B cell (primary cell): ENCODE measurements around the gene TMEM256. TPM values are rescaled to one million over a fixed set of nuclear protein-coding genes. Genes with fewer than 3 reads are reported as not detected.

Source experiments
- ATAC-seq: fragments of 200-7000 bp; cut with Tn5 transposase; one replicate; pipeline ENCODE4 v1.10.0; 2021; ENCODE audit warnings: low read depth, mild to moderate bottlenecking, moderate number of reproducible peaks, moderate library complexity
- CTCF ChIA-PET: fragments of 350-600 bp; sonication (Branson Sonifier 250); formaldehyde crosslinking; loops from one replicate; lab custom pipeline; 2021; ENCODE audit warnings: antibody characterized with exemption, inconsistent platforms; lab: Charles Lee
- POLR2A ChIA-PET: fragments of 350-600 bp; sonication (Branson Sonifier 250); formaldehyde crosslinking; loops from one replicate; lab custom pipeline; 2021; ENCODE audit warnings: antibody characterized with exemption; lab: Charles Lee
- DNase-seq: peaks from one replicate; pipeline ENCODE4 v3.0.0; 2013
- H2AFZ ChIP-seq: 2 replicates; pipeline ENCODE4 v1.6.1; 2012; ENCODE audit warnings: mild to moderate bottlenecking, low read depth, low read length; ENCODE audit not compliant: insufficient read depth, poor library complexity, severe bottlenecking
- H3K27ac ChIP-seq, 2 donors: 1 replicate in 1 of 2; 2 replicates in 1 of 2; pipeline ENCODE4 v1.5.1; 2012 to 2013; ENCODE audit warnings: low read length in 2 of 2, mild to moderate bottlenecking in 2 of 2, moderate library complexity in 1 of 2
- H3K27me3 ChIP-seq, 4 experiments: fragments of 200-600 bp in 1 of 4; sonication (generic) in 1 of 4; replicated peaks in 1 of 4; 1 replicate in 2 of 4; 2 replicates in 2 of 4; pipeline versions ENCODE4 v1.6.1 to v1.7.0; 2013 to 2016; ENCODE audit warnings: low read length in 3 of 4, mild to moderate bottlenecking in 2 of 4, mixed read lengths in 1 of 4, moderate library complexity in 1 of 4; ENCODE audit not compliant: insufficient read depth in 4 of 4, control insufficient read depth in 3 of 4; ENCODE audit errors: control extremely low read depth in 1 of 4
- H3K36me3 ChIP-seq, 2 experiments: replicated peaks in 1 of 2; 1 replicate in 1 of 2; 2 replicates in 1 of 2; pipeline versions ENCODE4 v1.6.1 to v1.7.1; 2013; ENCODE audit warnings: low read length in 1 of 2; ENCODE audit not compliant: insufficient read depth in 2 of 2, control insufficient read depth in 1 of 2; ENCODE audit errors: control extremely low read depth in 1 of 2, extremely low read depth in 1 of 2
- H3K4me1 ChIP-seq, 2 donors: fragments of 200-600 bp in 1 of 2; sonication (generic) in 1 of 2; 1 replicate in 1 of 2; 2 replicates in 1 of 2; pipeline versions ENCODE4 v1.5.1 to v1.6.1; 2013 to 2017; ENCODE audit warnings: low read length in 2 of 2; ENCODE audit not compliant: control insufficient read depth in 2 of 2, insufficient read depth in 2 of 2
- H3K4me2 ChIP-seq: replicated peaks from 2 replicates; pipeline ENCODE3; 2012; ENCODE audit warnings: mild to moderate bottlenecking, low read depth, low read length; ENCODE audit not compliant: poor library complexity, severe bottlenecking
- H3K4me3 ChIP-seq, 5 experiments: fragments of 200-600 bp in 1 of 5; sonication (generic) in 1 of 5; 1 replicate in 3 of 5; 2 replicates in 2 of 5; pipeline versions ENCODE4 v1.5.1 to v1.7.0; 2011 to 2016; ENCODE audit warnings: low read length in 4 of 5, mild to moderate bottlenecking in 4 of 5, low read depth in 2 of 5, control low read depth in 1 of 5, moderate library complexity in 1 of 5; ENCODE audit not compliant: insufficient read depth in 1 of 5; ENCODE audit errors: control extremely low read depth in 1 of 5, extremely low read depth in 1 of 5
- H3K79me2 ChIP-seq: fragments of 200-600 bp; sonication (generic); one replicate; pipeline ENCODE4 v1.6.0; 2016; ENCODE audit warnings: low read length; ENCODE audit not compliant: control insufficient read depth, insufficient read depth
- H3K9ac ChIP-seq: fragments of 200-600 bp; sonication (generic); 2 replicates; pipeline ENCODE4 v1.6.1; 2017; ENCODE audit warnings: mild to moderate bottlenecking, low read length, moderate library complexity
- H3K9me3 ChIP-seq, 3 donors: one replicate each; pipeline versions ENCODE4 v1.6.1 to v1.7.1; 2013; ENCODE audit warnings: low read length in 2 of 3; ENCODE audit not compliant: control insufficient read depth in 2 of 3, insufficient read depth in 1 of 3; ENCODE audit errors: control extremely low read depth in 1 of 3
- H4K20me1 ChIP-seq: 2 replicates; pipeline ENCODE4 v1.6.0; 2012; ENCODE audit warnings: mild to moderate bottlenecking, low read length; ENCODE audit not compliant: insufficient read depth, control insufficient read depth, poor library complexity, severe bottlenecking
- H3K27ac Mint-ChIP-seq: one replicate; pipeline ENCODE4 v1.8.0; 2021; ENCODE audit warnings: mixed read lengths
- H3K27me3 Mint-ChIP-seq: one replicate; pipeline ENCODE4 v1.8.0; 2021; ENCODE audit warnings: mixed read lengths
- H3K4me1 Mint-ChIP-seq: one replicate; pipeline ENCODE4 v1.8.0; 2021; ENCODE audit warnings: mixed read lengths
- H3K4me3 Mint-ChIP-seq: one replicate; pipeline ENCODE4 v1.8.0; 2021; ENCODE audit warnings: mixed read lengths
- H3K9me3 Mint-ChIP-seq: one replicate; pipeline ENCODE4 v1.8.0; 2022; ENCODE audit warnings: mixed read lengths; ENCODE audit not compliant: insufficient read depth
- CTCF ChIP-seq: fragments of 200-600 bp; IDR thresholded peaks from one replicate; pipeline ENCODE4 v1.8.0; 2022; ENCODE audit warnings: antibody characterized with exemption, mild to moderate bottlenecking
- EZH2 ChIP-seq: IDR thresholded peaks from 2 replicates; pipeline ENCODE4 v1.6.1; 2012; ENCODE audit warnings: borderline replicate concordance, low read depth, mild to moderate bottlenecking, moderate library complexity, low read length; ENCODE audit not compliant: insufficient read depth, poor library complexity, severe bottlenecking
- WGBS: methylation state at CpG from one replicate; pipeline ENCODE4 v1.1.5; 2013; ENCODE audit warnings: missing lambda C conversion rate; ENCODE audit not compliant: insufficient coverage; 5-methylcytosine and 5-hydroxymethylcytosine counted together
- intact Hi-C: fragments of 100-400 bp; cut with micrococcal nuclease; formaldehyde crosslinking; loops from one replicate; pipeline ENCODE4 v1.10.0; 2022
- polyA plus RNA-seq: library from polyadenylated mRNA; depleted of rRNA; stranded (reverse); fragments of >200 nt; gene quantifications from 2 replicates; pipeline ENCODE4 v1.2.3, GENCODE V29; 2012
- total RNA-seq, 2 donors: library from RNA; stranded (reverse); fragments of 120-200 nt in 1 of 2; gene quantifications; 1 replicate in 1 of 2; 2 replicates in 1 of 2; pipeline versions ENCODE4 v1.2.3 to v1.2.4, GENCODE V29; 2013 to 2022

The TMEM256 gene
- total and polyA plus RNA-seq, 2 donors (not counting 1 experiment from before 2014, with no cell fraction given): 65.4 to 67.8 TPM

GRCh38 chr17:7357381-7357780 is 46.5 kb downstream of the TMEM256 start:
- Histone ChIP-seq H3K27me3 (peaks cover 0 to 3% (median 1%) of the 10 kb centered on the region in 4 experiments), H4K20me1 (peaks cover 4% of the 10 kb centered on the region), H3K4me3 (no peak overlapping the region), H2AFZ (no peak overlapping the region), H3K9me3 (no peaks in the 10 kb centered on the region), H3K79me2 (peaks cover 11% of the 10 kb centered on the region), H3K4me1 (peaks cover 9 to 27% of the 10 kb centered on the region in 2 donors), H3K27ac (no peak overlapping the region), H3K4me2 (no peak overlapping the region), H3K36me3 (no peaks in the 10 kb centered on the region), H3K9ac (no peak overlapping the region)
- POLR2A ChIA-PET: no interaction called here
- CTCF ChIA-PET: interaction anchor here (3.7 to 5.9 kb wide), 3 partner anchors 79 to 203 kb away, joined by 18 to 43 read pairs (median 39); partner anchors contain the start of genes SENP3 and TMEM102
- H3K4me3 Mint-ChIP-seq: no peak overlapping the region
- peaks cover 21% of the 10 kb centered on the region for H3K4me1 Mint-ChIP-seq
- ATAC-seq (no peak), DNase-seq (no peak)
- TF ChIP-seq EZH2 (no peak), CTCF (no peak)
- intact Hi-C loops: no loop called here
- H3K27ac Mint-ChIP-seq: no peak overlapping the region
- no peaks in the 10 kb centered on the region for H3K27me3 Mint-ChIP-seq
- no peaks in the 10 kb centered on the region for H3K9me3 Mint-ChIP-seq
- WGBS: 75% methylated on average over 1 of the region's 2 CpGs

- peak overlapping the region; percentile 56 for H3K27ac Mint-ChIP-seq
- POLR2A ChIA-PET: interaction anchor here (0.6 to 1.2 kb wide), 2 partner anchors 80 to 87 kb away, joined by 3 to 6 read pairs; no protein-coding TSS in a partner anchor
Observed at GRCh38 chr17:7356756-7357155, 47.1 kb downstream of the TMEM256 start.

More at GRCh38 chr17:7356756-7357155, 47.1 kb downstream of the TMEM256 start:
- H3K9ac ChIP-seq: no peak overlapping the region
- no peak overlapping the region for H3K4me2 ChIP-seq
- peaks cover 0 to under 1% (median 0%) of the 10 kb centered on the region in 4 experiments for H3K27me3 ChIP-seq
- H3K27ac ChIP-seq: no peak overlapping the region
- WGBS: 79% methylated on average over 8 of the region's 8 CpGs
- H3K4me1 ChIP-seq: peaks cover 9 to 30% of the 10 kb centered on the region in 2 donors
- H2AFZ ChIP-seq: no peak overlapping the region
- no peak for ATAC-seq
- Mint-ChIP-seq H3K9me3 (no peaks in the 10 kb centered on the region), H3K4me1 (peaks cover 24% of the 10 kb centered on the region), H3K4me3 (no peak overlapping the region), H3K27me3 (no peaks in the 10 kb centered on the region)
- CTCF ChIA-PET: interaction anchor here (0.7 to 5.9 kb wide), 25 partner anchors 27 to 331 kb away, joined by 3 to 43 read pairs (median 6); partner anchors contain the start of genes NEURL4, NLGN2, PLSCR3 and SENP3
- no peak overlapping the region for H3K4me3 ChIP-seq
- intact Hi-C loops: loop anchor here (1.0 kb wide), 7 partner anchors 38 to 332 kb away; partner anchors contain the start of genes PLSCR3, POLR2A, SENP3 and TMEM102
- DNase-seq: peak; percentile 11
- TF ChIP-seq CTCF (no peak), EZH2 (no peak)
- H3K79me2 ChIP-seq: peaks cover 14% of the 10 kb centered on the region
- H3K9me3 ChIP-seq: no peaks in the 10 kb centered on the region
- peaks cover 4% of the 10 kb centered on the region for H4K20me1 ChIP-seq
- no peaks in the 10 kb centered on the region for H3K36me3 ChIP-seq
